ENCODE measurements around the gene FLT4.

Gene FLT4

DNA sequence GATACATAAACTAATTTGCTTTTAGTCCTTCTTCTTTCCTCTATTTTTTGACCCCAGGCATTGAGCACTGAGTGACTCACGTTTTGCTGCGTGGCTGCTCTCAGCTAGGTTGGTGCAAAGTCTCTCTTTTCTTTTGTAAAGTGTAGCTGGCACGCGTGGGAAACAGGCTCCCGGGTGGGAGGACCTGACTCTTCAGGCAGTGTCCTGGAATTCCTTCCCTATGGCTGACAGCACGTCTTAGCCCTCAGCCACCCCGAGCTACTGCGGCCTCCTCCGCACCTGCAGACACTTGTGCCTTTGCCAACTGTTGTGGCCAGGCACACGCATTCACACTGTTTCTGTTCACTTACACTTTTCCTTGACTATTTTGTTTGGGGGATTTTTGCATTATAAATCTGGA, 57.2 kb downstream of the FLT4 start:
- DNase-seq (ENCODE audit: low read depth, low spot score), result no peak

DNA sequence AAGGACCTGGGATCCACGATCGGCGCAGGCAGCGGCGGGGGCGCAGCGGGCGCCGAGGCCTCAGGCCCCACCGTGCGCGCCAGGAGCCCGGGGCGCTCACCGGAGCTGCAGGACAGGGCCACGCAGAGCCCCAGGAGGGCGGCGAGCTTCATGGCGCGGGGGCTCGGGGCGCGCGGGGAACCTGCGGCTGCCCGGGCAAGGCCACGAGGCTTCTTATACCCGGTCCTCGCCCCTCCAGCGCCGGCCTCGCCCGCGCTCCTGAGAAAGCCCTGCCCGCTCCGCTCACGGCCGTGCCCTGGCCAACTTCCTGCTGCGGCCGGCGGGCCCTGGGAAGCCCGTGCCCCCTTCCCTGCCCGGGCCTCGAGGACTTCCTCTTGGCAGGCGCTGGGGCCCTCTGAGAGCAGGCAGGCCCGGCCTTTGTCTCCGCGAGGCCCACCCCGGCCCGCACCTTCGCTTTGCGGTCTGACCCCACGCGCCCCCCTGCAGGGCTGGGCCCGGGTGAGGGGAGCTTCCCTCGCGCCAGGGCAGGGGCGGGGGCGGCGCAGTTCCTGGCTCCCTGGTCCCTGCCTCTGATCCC, 58.0 kb downstream of the FLT4 start, which contains the start of gene SCGB3A1:
Gene SCGB3A1 (minus strand): TSS at position 189 of the 577 bp plus-strand sequence. CDS start 37 bp downstream, at position 152.
- DNase-seq (ENCODE audit: low read depth, low spot score), result no peak

DNA sequence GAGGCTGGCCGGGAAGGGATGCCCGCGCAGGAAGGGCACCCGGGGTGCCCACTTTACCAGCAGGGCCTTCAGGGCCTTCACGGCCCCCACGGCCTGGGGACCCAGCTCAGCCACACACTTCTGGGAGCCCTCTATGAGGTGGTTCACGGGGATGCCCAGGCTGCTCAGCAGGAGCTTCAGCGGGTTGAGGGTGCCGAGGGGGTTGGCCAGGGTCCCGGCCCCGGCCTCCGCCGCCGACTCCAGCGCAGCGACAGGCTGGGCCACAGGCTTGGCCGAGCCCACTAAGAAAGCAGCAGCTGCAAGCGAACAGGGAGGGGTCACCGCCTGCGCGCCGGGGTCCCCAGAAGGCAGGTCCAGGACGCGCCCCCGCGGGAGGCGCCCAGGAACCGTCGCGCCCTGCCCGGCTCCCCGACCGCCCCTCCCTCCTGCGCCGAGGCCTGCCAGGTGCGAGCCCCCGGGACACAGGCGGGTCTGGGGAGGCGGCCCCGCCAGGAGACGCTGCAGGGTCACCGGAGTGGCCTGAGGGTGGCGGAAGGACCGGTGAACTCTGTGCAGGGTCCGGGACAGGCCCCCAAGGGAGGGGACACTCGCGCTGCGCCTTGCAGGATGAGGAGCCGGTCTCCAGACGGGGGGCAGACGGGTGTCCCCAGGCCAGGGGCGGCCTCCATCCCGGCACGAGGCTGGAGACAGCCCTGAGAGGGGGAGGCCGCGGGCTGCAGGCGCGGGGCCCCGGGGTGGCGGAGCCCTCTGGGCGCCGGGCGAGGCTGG, 58.7 kb downstream of the FLT4 start:
- no peak for DNase-seq (ENCODE audit: low read depth, low spot score)

- no peak for DNase-seq (ENCODE audit: low read depth, low spot score)
These were observed 59.4 kb downstream of the FLT4 start for GRCh38 chr5:180589771-180590542.

DNA sequence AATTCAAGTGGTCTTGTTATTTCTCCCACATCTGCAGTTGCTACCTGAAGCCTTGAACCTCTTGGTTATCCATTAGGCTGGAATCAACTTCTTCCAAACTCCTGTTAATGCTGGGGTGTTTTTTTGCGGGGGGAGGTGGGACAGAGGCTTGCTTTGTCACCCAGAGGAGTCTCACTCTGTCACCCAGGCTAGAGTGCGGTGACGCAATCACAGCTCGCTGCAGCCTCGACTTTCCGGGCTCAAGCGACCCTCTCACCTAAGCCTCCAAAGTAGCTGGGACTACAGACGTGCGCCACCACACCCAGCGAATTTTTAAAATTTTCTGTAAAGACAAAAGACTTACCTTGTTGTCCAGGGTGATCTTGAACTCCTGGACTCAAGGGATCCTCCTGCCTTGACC, 62.5 kb downstream of the FLT4 start:
- no peak for DNase-seq (ENCODE audit: low read depth, low spot score)

DNA sequence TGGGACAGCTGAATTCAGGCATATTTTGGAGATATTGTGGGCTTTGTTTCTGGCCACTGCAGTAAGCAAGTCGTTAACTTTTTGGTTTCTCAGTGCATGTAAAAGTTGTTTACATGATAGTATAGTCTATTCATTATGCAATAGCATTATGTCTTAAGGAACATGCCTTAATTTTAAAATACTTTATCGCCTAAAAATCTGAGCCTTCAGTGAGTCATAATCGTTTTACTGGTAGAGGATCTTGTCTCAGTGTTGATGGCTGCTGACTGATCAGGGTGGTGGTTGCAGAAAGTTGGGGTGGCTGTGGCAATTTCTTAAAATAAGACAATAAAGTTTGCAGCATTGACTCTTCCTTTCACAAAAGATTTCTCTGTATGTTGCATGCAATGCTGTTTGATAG, 63.2 kb downstream of the FLT4 start:
- no peak for DNase-seq (ENCODE audit: low read depth, low spot score)

GRCh38 chr5:180583738-180584137, 65.7 kb downstream of the FLT4 start:
- DNase-seq (ENCODE audit: low read depth, low spot score), result no peak

DNA sequence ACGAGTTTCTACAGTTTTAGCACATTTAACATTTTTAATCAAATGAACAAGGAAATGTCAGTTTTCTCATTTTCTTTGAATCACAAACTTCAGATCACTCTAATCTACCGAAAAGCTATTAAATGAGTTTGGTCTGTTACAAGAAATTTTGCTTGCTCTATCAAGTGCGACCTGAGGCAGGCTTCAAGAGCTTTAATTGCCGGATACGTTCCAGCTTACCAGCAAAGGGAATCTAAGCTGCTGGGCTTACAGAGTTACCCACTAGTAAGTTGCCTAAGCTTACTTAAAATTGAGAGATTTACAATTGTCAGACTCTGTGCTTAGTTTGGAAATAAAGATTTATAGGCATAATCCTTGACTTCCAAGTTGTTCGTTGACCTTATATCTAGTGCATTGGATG, 68.7 kb downstream of the FLT4 start:
- no peak for DNase-seq (ENCODE audit: low read depth, low spot score)

DNA sequence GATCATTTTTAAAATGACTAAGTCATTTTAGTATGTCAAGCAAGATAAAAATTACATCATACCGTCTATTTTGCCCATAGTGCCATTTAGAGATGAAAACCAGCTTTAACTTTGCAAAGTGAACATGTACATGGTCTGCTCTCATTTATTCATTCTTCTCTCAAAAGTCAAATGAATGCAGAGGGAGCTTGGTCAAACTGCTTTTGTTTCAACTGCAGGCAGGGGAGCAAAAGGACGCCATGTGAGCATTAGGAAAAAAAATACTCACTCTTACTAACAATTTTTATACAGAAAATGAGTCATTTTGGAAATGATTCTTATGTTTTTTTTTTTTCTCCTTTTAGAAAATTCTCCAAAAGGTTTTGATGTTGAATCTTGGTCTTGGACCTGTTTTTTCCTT, 73.8 kb downstream of the FLT4 start:
- no peak for DNase-seq (ENCODE audit: low read depth, low spot score)

GRCh38 chr5:180568914-180569313, 80.5 kb downstream of the FLT4 start:
- DNase-seq (ENCODE audit: low read depth, low spot score), result no peak

DNA sequence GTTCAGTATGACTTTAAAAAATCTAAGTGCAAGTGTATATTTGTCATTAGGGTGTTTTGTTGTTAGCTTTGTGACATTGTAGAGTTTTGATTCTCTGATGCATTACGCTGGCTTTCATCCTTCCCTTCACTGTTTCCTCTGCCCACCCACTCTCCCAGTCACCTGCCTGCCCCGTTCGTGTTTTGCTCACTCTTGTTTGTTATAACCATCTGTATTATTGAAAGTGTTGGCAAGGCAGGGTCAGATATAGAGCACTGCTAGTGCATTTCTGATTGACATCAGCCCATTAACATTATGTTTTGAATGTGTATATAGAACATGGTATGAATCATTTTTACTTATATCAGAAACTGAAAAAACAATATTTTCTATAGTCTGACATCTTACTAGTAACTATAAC, 85.4 kb downstream of the FLT4 start:
- no peak for DNase-seq (ENCODE audit: low read depth, low spot score)

- no peak for DNase-seq (ENCODE audit: low read depth, low spot score)
These were observed 91.2 kb downstream of the FLT4 start for GRCh38 chr5:180558232-180558631.

- no peak for DNase-seq (ENCODE audit: low read depth, low spot score)
These were observed 92.1 kb downstream of the FLT4 start for GRCh38 chr5:180557217-180557809.

- DNase-seq (ENCODE audit: low read depth, low spot score), result no peak
These were observed 94.1 kb downstream of the FLT4 start for GRCh38 chr5:180555168-180555921.

GRCh38 chr5:180553530-180553929, 95.9 kb downstream of the FLT4 start:
- no peak for DNase-seq (ENCODE audit: low read depth, low spot score)
